AG09309 (cell line): Measurements from ENCODE around the gene PPARG.
A peak's percentile ranks its signal among the peaks of the same experiment; 100 is the strongest.

ENCODE experiments used
- DNase-seq: peaks from one replicate; pipeline ENCODE4 v3.0.0-alpha.2; 2010; ENCODE audit warnings: low read depth
- H3K4me3 ChIP-seq: 2 replicates; pipeline ENCODE4 v1.5.1; 2011; ENCODE audit warnings: mild to moderate bottlenecking, low read depth, low read length, moderate library complexity; ENCODE audit not compliant: control insufficient read depth
- TF ChIP-seq, protein P1 (sequence below): IDR thresholded peaks from 2 replicates; pipeline ENCODE4 v1.5.1; 2011; ENCODE audit warnings: mild to moderate bottlenecking, low read depth, low read length, inconsistent platforms; ENCODE audit not compliant: insufficient read depth, control insufficient read depth; ENCODE audit errors: missing control alignments

The PPARG gene

GRCh38 chr3:12393894-12394293 lies 105.0 kb downstream of the PPARG start:
- H3K4me3 ChIP-seq: no peak overlapping the region
- TF ChIP-seq, protein P1, sequence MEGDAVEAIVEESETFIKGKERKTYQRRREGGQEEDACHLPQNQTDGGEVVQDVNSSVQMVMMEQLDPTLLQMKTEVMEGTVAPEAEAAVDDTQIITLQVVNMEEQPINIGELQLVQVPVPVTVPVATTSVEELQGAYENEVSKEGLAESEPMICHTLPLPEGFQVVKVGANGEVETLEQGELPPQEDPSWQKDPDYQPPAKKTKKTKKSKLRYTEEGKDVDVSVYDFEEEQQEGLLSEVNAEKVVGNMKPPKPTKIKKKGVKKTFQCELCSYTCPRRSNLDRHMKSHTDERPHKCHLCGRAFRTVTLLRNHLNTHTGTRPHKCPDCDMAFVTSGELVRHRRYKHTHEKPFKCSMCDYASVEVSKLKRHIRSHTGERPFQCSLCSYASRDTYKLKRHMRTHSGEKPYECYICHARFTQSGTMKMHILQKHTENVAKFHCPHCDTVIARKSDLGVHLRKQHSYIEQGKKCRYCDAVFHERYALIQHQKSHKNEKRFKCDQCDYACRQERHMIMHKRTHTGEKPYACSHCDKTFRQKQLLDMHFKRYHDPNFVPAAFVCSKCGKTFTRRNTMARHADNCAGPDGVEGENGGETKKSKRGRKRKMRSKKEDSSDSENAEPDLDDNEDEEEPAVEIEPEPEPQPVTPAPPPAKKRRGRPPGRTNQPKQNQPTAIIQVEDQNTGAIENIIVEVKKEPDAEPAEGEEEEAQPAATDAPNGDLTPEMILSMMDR: no peak
- peak; percentile 83 for DNase-seq

DNA sequence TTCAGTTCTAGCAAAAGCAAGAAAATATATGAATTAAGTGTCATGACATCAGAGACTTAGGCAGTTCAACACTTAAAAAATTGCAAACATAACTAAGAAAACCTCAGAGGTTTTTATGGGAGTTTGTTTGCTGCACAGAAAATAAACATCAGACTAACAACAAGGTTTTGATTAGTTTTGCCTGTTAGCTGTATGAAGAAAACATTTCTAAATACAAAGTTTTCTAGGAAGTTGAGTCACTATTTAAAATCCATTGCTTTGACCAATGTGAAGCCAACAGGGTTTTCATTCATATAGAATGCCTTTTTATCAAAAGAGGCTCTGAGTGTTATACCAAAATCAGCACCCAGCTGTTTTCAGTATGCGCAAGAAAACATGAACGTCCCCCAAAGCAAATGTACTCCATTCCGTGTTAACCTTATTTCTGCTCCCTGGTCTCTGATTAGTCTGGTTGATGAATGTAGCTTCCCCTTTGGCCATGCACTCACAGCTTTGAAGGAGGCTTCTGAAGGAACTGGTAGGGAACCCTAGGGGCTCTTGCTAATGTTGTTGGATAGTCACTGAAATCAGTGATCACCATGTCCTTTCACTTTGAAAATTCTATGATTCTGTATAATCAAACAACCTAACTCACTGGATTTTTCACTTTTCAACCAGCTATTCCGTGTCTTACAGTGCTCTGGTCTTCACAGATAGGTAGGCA lies 105.8 kb downstream of the PPARG start:
- no peak for DNase-seq
- no peak overlapping the region for H3K4me3 ChIP-seq
- TF ChIP-seq, protein P1: no peak

DNA sequence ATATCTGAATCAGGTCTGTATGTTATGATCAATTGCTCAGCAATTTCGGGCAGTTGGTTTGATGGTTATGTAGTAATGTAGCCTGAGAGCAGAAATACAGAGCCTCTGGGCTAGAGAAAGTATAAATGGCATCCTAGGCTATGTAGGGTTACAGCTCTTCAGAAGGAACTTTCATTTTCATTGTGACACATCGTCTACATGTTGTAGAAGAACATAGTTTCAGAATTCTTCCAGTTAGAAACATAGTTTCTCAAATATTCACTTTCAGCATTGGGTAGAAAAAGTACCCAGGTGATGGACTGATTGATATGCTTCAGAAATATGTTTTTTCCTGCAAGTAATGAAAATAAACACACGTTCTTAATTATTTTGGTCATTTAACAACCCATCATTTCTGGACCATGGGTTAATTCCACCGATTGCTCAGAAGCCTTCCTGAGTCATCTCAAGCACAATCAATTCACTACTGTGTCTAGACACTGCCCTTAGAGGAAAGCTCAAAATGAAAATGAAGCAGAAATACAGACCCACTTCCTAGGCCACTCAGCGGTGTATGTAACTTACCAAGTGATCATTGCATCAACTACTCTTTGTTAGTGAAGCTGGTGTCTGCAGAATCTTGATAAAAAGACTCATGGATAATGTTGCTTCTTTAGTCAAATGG lies 106.6 kb downstream of the PPARG start:
- TF ChIP-seq, protein P1: no peak
- H3K4me3 ChIP-seq: no peak overlapping the region
- DNase-seq: no peak

- H3K4me3 ChIP-seq: no peak overlapping the region
- no peak for DNase-seq
- TF ChIP-seq, protein P1: no peak
Measured at GRCh38 chr3:12396471-12396870, 107.6 kb downstream of the PPARG start.

GRCh38 chr3:12399226-12399625 lies 110.4 kb downstream of the PPARG start:
- no peak overlapping the region for H3K4me3 ChIP-seq
- DNase-seq: no peak

DNA sequence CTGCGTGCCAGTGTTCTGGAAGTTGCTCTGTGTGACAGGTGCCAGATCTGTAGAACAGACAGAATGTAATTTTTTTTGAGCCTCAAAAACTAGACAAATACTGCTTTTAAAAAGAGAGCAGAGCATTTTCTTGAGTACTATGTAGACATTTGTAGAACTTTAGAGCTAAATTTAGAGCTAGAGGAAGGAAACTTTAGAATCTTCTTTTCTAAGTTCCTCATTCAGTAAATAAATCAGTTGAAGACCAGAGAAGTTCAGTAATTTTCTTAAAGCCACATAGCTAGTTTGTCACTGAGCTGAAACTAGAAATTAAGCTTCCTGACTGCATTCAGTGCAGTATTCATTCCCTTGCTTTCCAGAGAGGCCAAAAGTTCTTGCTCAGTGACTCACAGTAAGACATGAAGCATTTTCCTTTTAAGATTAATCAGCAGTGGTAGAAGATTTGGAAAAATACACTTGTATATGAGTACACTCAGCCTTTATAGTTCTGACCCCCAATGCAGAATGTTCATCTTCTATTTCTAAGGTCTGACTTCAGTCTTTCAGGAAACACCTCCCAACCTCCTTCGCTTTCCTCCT lies 111.8 kb downstream of the PPARG start:
- no peak for DNase-seq
- no peak overlapping the region for H3K4me3 ChIP-seq
- TF ChIP-seq, protein P1: no peak

More at GRCh38 chr3:12399226-12399625, 110.4 kb downstream of the PPARG start:
- TF ChIP-seq, protein P1: no peak
